GM12865 (cell line): ENCODE data around the gene RABGEF1.

ENCODE experiments used
- DNase-seq: peaks from one replicate; pipeline ENCODE4 v3.0.0; 2010; ENCODE audit warnings: low read depth
- H3K4me3 ChIP-seq: 2 replicates; pipeline ENCODE4 v1.5.1; 2011; ENCODE audit warnings: mild to moderate bottlenecking, low read depth, low read length, control low read depth
- CTCF ChIP-seq: IDR thresholded peaks from 2 replicates; pipeline ENCODE4 v1.5.1; 2011; ENCODE audit warnings: low read length, control low read depth, low read depth, inconsistent platforms; ENCODE audit not compliant: insufficient read depth; ENCODE audit errors: missing control alignments

Gene RABGEF1

DNA sequence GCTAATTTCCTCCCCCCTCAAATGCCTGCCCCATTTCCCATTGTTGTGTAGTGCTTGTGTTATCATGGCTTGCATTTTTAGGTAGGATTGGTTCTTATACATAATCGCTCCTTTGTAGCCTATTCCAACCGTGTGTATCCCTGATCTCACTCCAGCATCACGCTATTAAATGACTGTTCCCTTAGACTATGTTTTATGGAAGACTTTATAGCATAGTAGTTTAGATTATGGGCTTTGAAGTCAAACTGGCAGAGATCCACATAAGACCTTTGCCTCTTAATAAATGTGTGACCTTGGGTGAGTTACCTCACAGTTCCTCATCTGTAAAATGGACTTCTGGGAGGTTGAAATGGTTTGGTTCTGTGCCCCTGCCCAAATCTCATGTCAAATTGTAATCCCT lies 5.4 kb upstream of the RABGEF1 start:
- no peak for TF ChIP-seq CTCF
- no peak overlapping the region for H3K4me3 ChIP-seq
- DNase-seq = no peak

GRCh38 chr7:66735850-66736249 lies 4.7 kb upstream of the RABGEF1 start:
- no peak for TF ChIP-seq CTCF
- no peak overlapping the region for H3K4me3 ChIP-seq

GRCh38 chr7:66736892-66737291 lies 3.6 kb upstream of the RABGEF1 start:
- no peak overlapping the region for H3K4me3 ChIP-seq
- DNase-seq = no peak
- no peak for TF ChIP-seq CTCF

More at GRCh38 chr7:66735850-66736249, 4.7 kb upstream of the RABGEF1 start:
- no peak for DNase-seq

- no peak overlapping the region for H3K4me3 ChIP-seq
- TF ChIP-seq CTCF = no peak
- peak; percentile 62 for DNase-seq
Observed at GRCh38 chr7:66737667-66738066, 2.9 kb upstream of the RABGEF1 start.

- no peak for DNase-seq
- no peak for TF ChIP-seq CTCF
- H3K4me3 ChIP-seq = peak overlapping the region; percentile 90
Observed at GRCh38 chr7:66739477-66739876, 1.1 kb upstream of the RABGEF1 start.

- no peak for TF ChIP-seq CTCF
- DNase-seq = peak; percentile 59
Observed at GRCh38 chr7:66739953-66740301, 606 bp upstream of the RABGEF1 start.

GRCh38 chr7:66740980-66741709 lies 612 bp downstream of the RABGEF1 start:
- TF ChIP-seq CTCF = peak; percentile 4
- H3K4me3 ChIP-seq = peak overlapping the region; percentile 90
- DNase-seq = peak; percentile 73

More at GRCh38 chr7:66739953-66740301, 606 bp upstream of the RABGEF1 start:
- peak overlapping the region; percentile 90 for H3K4me3 ChIP-seq
